ENCODE measurements around the gene EHMT2. TPM values are rescaled to one million over a fixed set of nuclear protein-coding genes. Genes with fewer than 3 reads are reported as not detected.

Gene EHMT2
- total and polyA plus RNA-seq, 2 of the 13 experiments (the other 11 are each of a cell fraction or from before 2014, with no cell fraction given) = 55.2 to 69.2 TPM

DNA sequence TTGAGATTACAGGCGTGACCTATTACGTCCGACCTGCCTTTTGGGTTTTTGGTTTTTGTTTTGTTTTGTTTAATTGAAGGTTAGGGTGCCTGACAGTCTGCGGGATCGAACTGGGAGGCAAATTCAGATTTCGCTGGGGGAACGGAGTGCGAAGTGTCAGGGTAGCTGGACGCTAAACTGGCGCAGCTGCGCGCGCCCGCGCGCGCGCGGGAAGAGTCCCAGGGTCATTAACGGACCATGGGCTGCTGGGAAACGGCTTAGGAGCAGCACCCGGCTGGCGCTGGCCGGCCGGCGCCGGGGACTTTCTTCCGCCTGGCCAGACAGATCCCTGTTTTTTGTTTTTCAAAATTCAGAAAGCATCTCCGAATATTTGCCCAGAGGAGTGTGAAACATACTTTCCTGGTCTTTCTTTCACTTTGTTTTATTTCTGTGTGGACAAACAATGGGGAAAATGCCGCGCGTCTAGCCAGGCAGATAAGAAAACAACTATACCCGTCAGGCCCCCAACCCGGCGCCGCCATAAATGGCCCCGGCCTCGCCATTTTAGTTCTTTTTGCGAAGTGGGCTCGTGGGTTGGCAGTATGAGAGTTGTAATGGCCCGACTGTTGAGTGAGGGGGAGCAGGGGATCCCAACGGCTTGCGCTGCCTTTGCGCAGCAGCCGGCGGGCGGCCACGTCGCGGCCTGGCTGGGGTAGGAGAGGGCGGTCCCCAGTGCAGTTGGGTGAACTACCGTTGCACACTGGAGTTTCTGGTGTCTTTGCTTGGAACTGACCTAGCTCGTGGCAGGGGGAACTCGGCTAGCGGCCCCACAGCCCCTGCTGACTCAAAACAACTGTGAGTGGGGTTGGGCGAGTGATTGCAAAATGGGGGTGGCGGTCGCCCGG lies 62.9 kb downstream of the EHMT2 start (continued):
- TF ChIP-seq SMAD9 (CRISPR knock-in tag; IDR thresholded peaks at IDR 0.05) = peak; percentile 72; the same call in 1 of the 2 replicates
- peak; percentile 91 for TF ChIP-seq PTBP1 (IDR thresholded peaks at IDR 0.05; ENCODE audit: low read depth, low read length, poor library complexity, severe bottlenecking)
- TF ChIP-seq, protein P1, sequence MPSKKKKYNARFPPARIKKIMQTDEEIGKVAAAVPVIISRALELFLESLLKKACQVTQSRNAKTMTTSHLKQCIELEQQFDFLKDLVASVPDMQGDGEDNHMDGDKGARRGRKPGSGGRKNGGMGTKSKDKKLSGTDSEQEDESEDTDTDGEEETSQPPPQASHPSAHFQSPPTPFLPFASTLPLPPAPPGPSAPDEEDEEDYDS (CRISPR knock-in tag; IDR thresholded peaks at IDR 0.05) = peak; percentile 100
- no peak for TF ChIP-seq HMGA1 (CRISPR knock-in tag; conservative IDR thresholded peaks at IDR 0.05)
- peak; percentile 89 for TF ChIP-seq PHF21A (CRISPR knock-in tag; IDR thresholded peaks at IDR 0.05)
- no peak; the same call in 1 of the 2 replicates for TF ChIP-seq SP140L (CRISPR knock-in tag; IDR thresholded peaks at IDR 0.05; ENCODE audit: borderline replicate concordance)
- peak; percentile 71; the same call in 1 of the 2 replicates for TF ChIP-seq PITX1 (CRISPR knock-in tag; IDR thresholded peaks at IDR 0.05)
- TF ChIP-seq SRSF1 (optimal IDR thresholded peaks at IDR 0.05; ENCODE audit: low read depth, low read length) = peak; percentile 98
- TF ChIP-seq, protein P2, sequence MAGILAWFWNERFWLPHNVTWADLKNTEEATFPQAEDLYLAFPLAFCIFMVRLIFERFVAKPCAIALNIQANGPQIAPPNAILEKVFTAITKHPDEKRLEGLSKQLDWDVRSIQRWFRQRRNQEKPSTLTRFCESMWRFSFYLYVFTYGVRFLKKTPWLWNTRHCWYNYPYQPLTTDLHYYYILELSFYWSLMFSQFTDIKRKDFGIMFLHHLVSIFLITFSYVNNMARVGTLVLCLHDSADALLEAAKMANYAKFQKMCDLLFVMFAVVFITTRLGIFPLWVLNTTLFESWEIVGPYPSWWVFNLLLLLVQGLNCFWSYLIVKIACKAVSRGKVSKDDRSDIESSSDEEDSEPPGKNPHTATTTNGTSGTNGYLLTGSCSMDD (CRISPR knock-in tag; IDR thresholded peaks at IDR 0.05) = 0 out of 2 replicates have a peak, but pooled peaks have one; percentile 19
- TF ChIP-seq HOXA3 (CRISPR knock-in tag; IDR thresholded peaks at IDR 0.05) = peak; percentile 84
- TF ChIP-seq SCMH1 (CRISPR knock-in tag; IDR thresholded peaks at IDR 0.05; ENCODE audit: borderline replicate concordance) = no peak
- no peak; the same call in 1 of the 2 replicates for TF ChIP-seq ZSCAN22 (CRISPR knock-in tag; IDR thresholded peaks at IDR 0.05)
- TF ChIP-seq, protein P3, sequence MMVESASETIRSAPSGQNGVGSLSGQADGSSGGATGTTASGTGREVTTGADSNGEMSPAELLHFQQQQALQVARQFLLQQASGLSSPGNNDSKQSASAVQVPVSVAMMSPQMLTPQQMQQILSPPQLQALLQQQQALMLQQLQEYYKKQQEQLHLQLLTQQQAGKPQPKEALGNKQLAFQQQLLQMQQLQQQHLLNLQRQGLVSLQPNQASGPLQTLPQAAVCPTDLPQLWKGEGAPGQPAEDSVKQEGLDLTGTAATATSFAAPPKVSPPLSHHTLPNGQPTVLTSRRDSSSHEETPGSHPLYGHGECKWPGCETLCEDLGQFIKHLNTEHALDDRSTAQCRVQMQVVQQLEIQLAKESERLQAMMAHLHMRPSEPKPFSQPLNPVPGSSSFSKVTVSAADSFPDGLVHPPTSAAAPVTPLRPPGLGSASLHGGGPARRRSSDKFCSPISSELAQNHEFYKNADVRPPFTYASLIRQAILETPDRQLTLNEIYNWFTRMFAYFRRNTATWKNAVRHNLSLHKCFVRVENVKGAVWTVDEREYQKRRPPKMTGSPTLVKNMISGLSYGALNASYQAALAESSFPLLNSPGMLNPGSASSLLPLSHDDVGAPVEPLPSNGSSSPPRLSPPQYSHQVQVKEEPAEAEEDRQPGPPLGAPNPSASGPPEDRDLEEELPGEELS (CRISPR knock-in tag; IDR thresholded peaks at IDR 0.05) = peak; percentile 37; the same call in 1 of the 2 replicates
- TF ChIP-seq, protein P4, sequence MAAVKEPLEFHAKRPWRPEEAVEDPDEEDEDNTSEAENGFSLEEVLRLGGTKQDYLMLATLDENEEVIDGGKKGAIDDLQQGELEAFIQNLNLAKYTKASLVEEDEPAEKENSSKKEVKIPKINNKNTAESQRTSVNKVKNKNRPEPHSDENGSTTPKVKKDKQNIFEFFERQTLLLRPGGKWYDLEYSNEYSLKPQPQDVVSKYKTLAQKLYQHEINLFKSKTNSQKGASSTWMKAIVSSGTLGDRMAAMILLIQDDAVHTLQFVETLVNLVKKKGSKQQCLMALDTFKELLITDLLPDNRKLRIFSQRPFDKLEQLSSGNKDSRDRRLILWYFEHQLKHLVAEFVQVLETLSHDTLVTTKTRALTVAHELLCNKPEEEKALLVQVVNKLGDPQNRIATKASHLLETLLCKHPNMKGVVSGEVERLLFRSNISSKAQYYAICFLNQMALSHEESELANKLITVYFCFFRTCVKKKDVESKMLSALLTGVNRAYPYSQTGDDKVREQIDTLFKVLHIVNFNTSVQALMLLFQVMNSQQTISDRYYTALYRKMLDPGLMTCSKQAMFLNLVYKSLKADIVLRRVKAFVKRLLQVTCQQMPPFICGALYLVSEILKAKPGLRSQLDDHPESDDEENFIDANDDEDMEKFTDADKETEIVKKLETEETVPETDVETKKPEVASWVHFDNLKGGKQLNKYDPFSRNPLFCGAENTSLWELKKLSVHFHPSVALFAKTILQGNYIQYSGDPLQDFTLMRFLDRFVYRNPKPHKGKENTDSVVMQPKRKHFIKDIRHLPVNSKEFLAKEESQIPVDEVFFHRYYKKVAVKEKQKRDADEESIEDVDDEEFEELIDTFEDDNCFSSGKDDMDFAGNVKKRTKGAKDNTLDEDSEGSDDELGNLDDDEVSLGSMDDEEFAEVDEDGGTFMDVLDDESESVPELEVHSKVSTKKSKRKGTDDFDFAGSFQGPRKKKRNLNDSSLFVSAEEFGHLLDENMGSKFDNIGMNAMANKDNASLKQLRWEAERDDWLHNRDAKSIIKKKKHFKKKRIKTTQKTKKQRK (IDR thresholded peaks at IDR 0.05; ENCODE audit: low read length) = no peak
- TF ChIP-seq, protein P5, sequence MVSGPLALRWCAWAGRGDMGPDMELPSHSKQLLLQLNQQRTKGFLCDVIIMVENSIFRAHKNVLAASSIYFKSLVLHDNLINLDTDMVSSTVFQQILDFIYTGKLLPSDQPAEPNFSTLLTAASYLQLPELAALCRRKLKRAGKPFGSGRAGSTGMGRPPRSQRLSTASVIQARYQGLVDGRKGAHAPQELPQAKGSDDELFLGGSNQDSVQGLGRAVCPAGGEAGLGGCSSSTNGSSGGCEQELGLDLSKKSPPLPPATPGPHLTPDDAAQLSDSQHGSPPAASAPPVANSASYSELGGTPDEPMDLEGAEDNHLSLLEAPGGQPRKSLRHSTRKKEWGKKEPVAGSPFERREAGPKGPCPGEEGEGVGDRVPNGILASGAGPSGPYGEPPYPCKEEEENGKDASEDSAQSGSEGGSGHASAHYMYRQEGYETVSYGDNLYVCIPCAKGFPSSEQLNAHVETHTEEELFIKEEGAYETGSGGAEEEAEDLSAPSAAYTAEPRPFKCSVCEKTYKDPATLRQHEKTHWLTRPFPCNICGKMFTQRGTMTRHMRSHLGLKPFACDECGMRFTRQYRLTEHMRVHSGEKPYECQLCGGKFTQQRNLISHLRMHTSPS (CRISPR knock-in tag; IDR thresholded peaks at IDR 0.05; ENCODE audit: low read depth) = no peak; the same call in 1 of the 2 replicates
- TF ChIP-seq, protein P6, sequence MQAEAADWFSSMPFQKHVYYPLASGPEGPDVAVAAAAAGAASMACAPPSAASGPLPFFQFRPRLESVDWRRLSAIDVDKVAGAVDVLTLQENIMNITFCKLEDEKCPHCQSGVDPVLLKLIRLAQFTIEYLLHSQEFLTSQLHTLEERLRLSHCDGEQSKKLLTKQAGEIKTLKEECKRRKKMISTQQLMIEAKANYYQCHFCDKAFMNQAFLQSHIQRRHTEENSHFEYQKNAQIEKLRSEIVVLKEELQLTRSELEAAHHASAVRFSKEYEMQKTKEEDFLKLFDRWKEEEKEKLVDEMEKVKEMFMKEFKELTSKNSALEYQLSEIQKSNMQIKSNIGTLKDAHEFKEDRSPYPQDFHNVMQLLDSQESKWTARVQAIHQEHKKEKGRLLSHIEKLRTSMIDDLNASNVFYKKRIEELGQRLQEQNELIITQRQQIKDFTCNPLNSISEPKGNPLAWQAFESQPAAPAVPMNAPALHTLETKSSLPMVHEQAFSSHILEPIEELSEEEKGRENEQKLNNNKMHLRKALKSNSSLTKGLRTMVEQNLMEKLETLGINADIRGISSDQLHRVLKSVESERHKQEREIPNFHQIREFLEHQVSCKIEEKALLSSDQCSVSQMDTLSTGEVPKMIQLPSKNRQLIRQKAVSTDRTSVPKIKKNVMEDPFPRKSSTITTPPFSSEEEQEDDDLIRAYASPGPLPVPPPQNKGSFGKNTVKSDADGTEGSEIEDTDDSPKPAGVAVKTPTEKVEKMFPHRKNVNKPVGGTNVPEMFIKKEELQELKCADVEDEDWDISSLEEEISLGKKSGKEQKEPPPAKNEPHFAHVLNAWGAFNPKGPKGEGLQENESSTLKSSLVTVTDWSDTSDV (CRISPR knock-in tag; IDR thresholded peaks at IDR 0.05) = peak; percentile 89

All from HepG2 (cell line).